ENCODE measurements around the gene VPS11. TPM values are rescaled to one million over a fixed set of nuclear protein-coding genes. Genes with fewer than 3 reads are reported as not detected.

Gene VPS11
- total RNA-seq, 4 donors from 2014 or later: 16.5 to 25.9 (median 20.3) TPM

GRCh38 chr11:119120639-119121007, 53.0 kb downstream of the VPS11 start:
- intact Hi-C loops (cut with DNase I; ENCODE audit: low total_unique reads) (loop anchor here (1.0 to 5.0 kb wide), 6 partner anchors 13 to 179 kb away; partner anchors contain the start of genes C2CD2L, HMBS, HYOU1 and NLRX1), in situ Hi-C loops (cut with MboI; ENCODE audit: low sequenced_read_pairs in 4 of 4) (no loop called here)
- no peak for DNase-seq
- no peak for TF ChIP-seq CTCF (IDR thresholded peaks at IDR 0.05 in 4 of 5, conservative IDR thresholded peaks at IDR 0.05 in 1 of 5)
- TF ChIP-seq POLR2A (IDR thresholded peaks at IDR 0.05): no peak
- H3K4me1 ChIP-seq: peaks cover 16 to 20% of the 10 kb centered on the region in 2 donors
- no peak for ATAC-seq
- H3K4me3 ChIP-seq: peak overlapping the region; percentile 65 to 88 (median 76)
- peaks cover 0 to 31% of the 10 kb centered on the region in 2 donors for H3K36me3 ChIP-seq
- H3K9me3 ChIP-seq: no peaks in the 10 kb centered on the region
- peak overlapping the region; percentile 84 to 90 (median 86) for H3K27ac ChIP-seq
- H3K27me3 ChIP-seq: no peaks in the 10 kb centered on the region

GRCh38 chr11:119121008-119121810, 53.6 kb downstream of the VPS11 start, which contains the start of gene HINFP:
TSS of gene HINFP (plus strand) at chr11:119121580. CDS start at chr11:119126945, 5,365 bp downstream.
- in situ Hi-C loops (cut with MboI; ENCODE audit: low sequenced_read_pairs in 4 of 4): no loop called here
- peak within 1 kb of the TSS; percentile 85 to 90 (median 88) for H3K27ac ChIP-seq
- H3K4me1 ChIP-seq: peaks cover 16 to 20% of the 10 kb centered on the region in 2 donors
- intact Hi-C loops (cut with DNase I; ENCODE audit: low total_unique reads): loop anchor here (1.0 to 5.0 kb wide), 5 partner anchors 14 to 76 kb away; partner anchors contain the start of genes C2CD2L, HMBS, HYOU1 and NLRX1
- H3K36me3 ChIP-seq: peaks cover 0 to 28% of the 10 kb centered on the region in 2 donors
- ATAC-seq (peak; percentile 99 to 100), DNase-seq (peak; percentile 100)
- peak within 1 kb of the TSS; percentile 67 to 97 (median 87) for H3K4me3 ChIP-seq
- TF ChIP-seq POLR2A (IDR thresholded peaks at IDR 0.05) (peak; percentile 63 to 76), CTCF (IDR thresholded peaks at IDR 0.05 in 4 of 5, conservative IDR thresholded peaks at IDR 0.05 in 1 of 5) (no peak)
- no peaks in the 10 kb centered on the region for H3K27me3 ChIP-seq
- no peaks in the 10 kb centered on the region for H3K9me3 ChIP-seq

DNA sequence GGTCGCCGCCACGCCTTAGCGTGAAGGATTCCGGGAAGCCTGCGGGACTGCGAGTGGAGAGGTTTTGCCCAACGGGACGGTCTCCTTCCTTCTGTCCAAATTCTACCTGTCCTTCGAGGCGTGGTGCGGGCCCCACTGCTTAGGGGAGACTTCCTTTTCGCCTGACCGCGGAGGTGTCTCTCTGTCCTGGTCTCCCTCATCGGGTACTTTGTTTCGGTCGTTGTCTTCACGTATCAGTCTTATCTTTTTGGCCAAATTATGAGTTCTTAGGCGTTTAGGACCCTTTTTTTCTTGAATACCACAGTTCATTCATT, 54.1 kb downstream of the VPS11 start:
- H3K36me3 ChIP-seq: peaks cover 0 to 24% of the 10 kb centered on the region in 2 donors
- peaks cover 16 to 24% of the 10 kb centered on the region in 2 donors for H3K4me1 ChIP-seq
- H3K4me3 ChIP-seq: peak overlapping the region; percentile 67 to 97 (median 87)
- H3K27ac ChIP-seq: peak overlapping the region; percentile 78 to 90 (median 88)
- in situ Hi-C loops (cut with MboI; ENCODE audit: low sequenced_read_pairs in 4 of 4) (no loop called here), intact Hi-C loops (cut with DNase I; ENCODE audit: low total_unique reads) (loop anchor here (1.0 to 5.0 kb wide), 5 partner anchors 14 to 76 kb away; partner anchors contain the start of genes C2CD2L, HMBS, HYOU1 and NLRX1)
- no peak for DNase-seq
- H3K27me3 ChIP-seq: no peaks in the 10 kb centered on the region
- TF ChIP-seq CTCF (IDR thresholded peaks at IDR 0.05 in 4 of 5, conservative IDR thresholded peaks at IDR 0.05 in 1 of 5): no peak
- no peak for TF ChIP-seq POLR2A (IDR thresholded peaks at IDR 0.05)
- ATAC-seq: no peak
- no peaks in the 10 kb centered on the region for H3K9me3 ChIP-seq

DNA sequence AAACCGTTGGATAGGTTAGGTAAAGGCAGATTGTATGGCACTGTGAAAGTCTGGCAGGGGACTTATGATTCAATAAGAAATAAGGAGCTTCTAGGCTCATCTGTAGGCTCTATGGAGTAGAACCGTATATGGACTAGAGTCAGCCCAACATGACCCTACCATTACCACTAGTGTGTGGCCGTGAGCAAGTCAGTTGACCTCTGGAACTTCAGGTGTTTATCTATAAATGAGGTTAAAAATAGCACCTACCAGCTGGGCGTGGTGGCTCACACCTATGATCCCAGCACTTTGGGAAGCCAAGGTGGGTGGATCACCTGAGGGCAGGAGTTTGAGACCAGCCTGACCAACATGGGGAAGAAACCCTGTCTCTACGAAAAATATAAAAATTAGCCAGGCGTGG, 58.2 kb downstream of the VPS11 start:
- peaks cover 0 to 59% of the 10 kb centered on the region in 2 donors for H3K36me3 ChIP-seq
- peaks cover 13 to 20% of the 10 kb centered on the region in 2 donors for H3K4me1 ChIP-seq
- TF ChIP-seq POLR2A (IDR thresholded peaks at IDR 0.05) (no peak), CTCF (IDR thresholded peaks at IDR 0.05 in 4 of 5, conservative IDR thresholded peaks at IDR 0.05 in 1 of 5) (no peak)
- H3K27me3 ChIP-seq: no peaks in the 10 kb centered on the region
- DNase-seq: no peak
- in situ Hi-C loops (cut with MboI; ENCODE audit: low sequenced_read_pairs in 4 of 4): no loop called here
- no peak overlapping the region for H3K27ac ChIP-seq
- no peak for ATAC-seq
- intact Hi-C loops (cut with DNase I; ENCODE audit: low total_unique reads): no loop called here
- no peak overlapping the region for H3K4me3 ChIP-seq
- no peaks in the 10 kb centered on the region for H3K9me3 ChIP-seq
